Measurements from ENCODE around the gene ANGPT4. TPM values are rescaled to one million over a fixed set of nuclear protein-coding genes. Genes with fewer than 3 reads are reported as not detected.
"Not testable (repeated sequence)": the region's sequence is repeated elsewhere in the genome, so short reads cannot be mapped to it uniquely, and the experiment has no call there.

The ANGPT4 gene
- total RNA-seq, 1 donor from 2014 or later: 0.06 TPM

- TF ChIP-seq EZH2 (IDR thresholded peaks at IDR 0.05) (no peak), EZH2phosphoT487 (IDR thresholded peaks at IDR 0.05) (no peak), CTCF (IDR thresholded peaks at IDR 0.05) (no peak)
- peaks cover 3% of the 10 kb centered on the region for H3F3A ChIP-seq (ENCODE audit: low read depth)
- no peak overlapping the region for H2AFZ ChIP-seq (replicated peaks)
- H4K20me1 ChIP-seq (ENCODE audit: low read depth): no peaks in the 10 kb centered on the region
- no peaks in the 10 kb centered on the region for H3K36me3 Mint-ChIP-seq
- no peaks in the 10 kb centered on the region for H3K79me2 ChIP-seq (ENCODE audit: low read depth)
- H3K27ac Mint-ChIP-seq: peak overlapping the region; percentile 74
- no peak overlapping the region for H3K9ac ChIP-seq
- H3K4me3 ChIP-seq: no peak overlapping the region
- no peak for DNase-seq (ENCODE audit: low spot score)
- no peaks in the 10 kb centered on the region for H3K36me3 ChIP-seq
- H3K4me3 Mint-ChIP-seq: no peak overlapping the region
- no peaks in the 10 kb centered on the region for H3K27me3 ChIP-seq
- no peak overlapping the region for H3K27ac ChIP-seq
- H3K4me1 Mint-ChIP-seq: peaks cover 4% of the 10 kb centered on the region
- H3K27me3 Mint-ChIP-seq (ENCODE audit: insufficient read depth, low read depth): peaks cover 6% of the 10 kb centered on the region
- H3K9me3 ChIP-seq (ENCODE audit: low read depth): no peaks in the 10 kb centered on the region
- H3K9me3 Mint-ChIP-seq: no peaks in the 10 kb centered on the region
- H3K4me2 ChIP-seq: no peak overlapping the region
- peaks cover 2% of the 10 kb centered on the region for H3K4me1 ChIP-seq
These were observed 87.1 kb downstream of the ANGPT4 start for GRCh38 chr20:828987-829386.

- not testable (repeated sequence) for H3K4me1 ChIP-seq; H3K27me3 Mint-ChIP-seq (ENCODE audit: insufficient read depth, low read depth); H3K4me1 Mint-ChIP-seq; H2AFZ ChIP-seq (replicated peaks); DNase-seq (ENCODE audit: low spot score); H3K9me3 Mint-ChIP-seq; H4K20me1 ChIP-seq (ENCODE audit: low read depth); H3K36me3 ChIP-seq; H3K27ac ChIP-seq; H3K27ac Mint-ChIP-seq; H3K4me3 Mint-ChIP-seq; H3K9ac ChIP-seq; H3K4me3 ChIP-seq; H3K27me3 ChIP-seq; H3K9me3 ChIP-seq (ENCODE audit: low read depth); H3F3A ChIP-seq (ENCODE audit: low read depth); H3K79me2 ChIP-seq (ENCODE audit: low read depth); H3K36me3 Mint-ChIP-seq; H3K4me2 ChIP-seq
These were observed 88.2 kb downstream of the ANGPT4 start for GRCh38 chr20:827981-828380.

- Mint-ChIP-seq H3K4me1 (peaks cover 11% of the 10 kb centered on the region), H3K9me3 (no peaks in the 10 kb centered on the region), H3K27ac (no peak overlapping the region), H3K4me3 (no peak overlapping the region), H3K27me3 (ENCODE audit: insufficient read depth, low read depth) (peaks cover 9% of the 10 kb centered on the region), H3K36me3 (no peaks in the 10 kb centered on the region)
- Histone ChIP-seq H3K4me2 (no peak overlapping the region), H3K9ac (no peak overlapping the region), H3F3A (ENCODE audit: low read depth) (no peaks in the 10 kb centered on the region), H3K9me3 (ENCODE audit: low read depth) (no peaks in the 10 kb centered on the region), H3K4me3 (no peak overlapping the region), H4K20me1 (ENCODE audit: low read depth) (no peaks in the 10 kb centered on the region), H3K36me3 (no peaks in the 10 kb centered on the region), H3K79me2 (ENCODE audit: low read depth) (no peaks in the 10 kb centered on the region), H2AFZ (replicated peaks) (no peak overlapping the region), H3K27ac (no peak overlapping the region), H3K4me1 (no peaks in the 10 kb centered on the region), H3K27me3 (no peaks in the 10 kb centered on the region)
- no peak for TF ChIP-seq CTCF (IDR thresholded peaks at IDR 0.05)
- TF ChIP-seq EZH2 (IDR thresholded peaks at IDR 0.05): no peak
- TF ChIP-seq EZH2phosphoT487 (IDR thresholded peaks at IDR 0.05): no peak
- DNase-seq (ENCODE audit: low spot score): no peak
These were observed 89.3 kb downstream of the ANGPT4 start for GRCh38 chr20:826695-827323.

GRCh38 chr20:825710-826421, 90.3 kb downstream of the ANGPT4 start:
- no peaks in the 10 kb centered on the region for H3K9me3 Mint-ChIP-seq
- Histone ChIP-seq H3K9ac (no peak overlapping the region), H3K4me1 (no peaks in the 10 kb centered on the region), H3K4me2 (no peak overlapping the region), H3K36me3 (no peaks in the 10 kb centered on the region), H3F3A (ENCODE audit: low read depth) (no peaks in the 10 kb centered on the region), H3K27me3 (no peaks in the 10 kb centered on the region), H3K4me3 (no peak overlapping the region), H4K20me1 (ENCODE audit: low read depth) (no peaks in the 10 kb centered on the region), H3K9me3 (ENCODE audit: low read depth) (no peaks in the 10 kb centered on the region), H3K27ac (no peak overlapping the region), H2AFZ (replicated peaks) (no peak overlapping the region), H3K79me2 (ENCODE audit: low read depth) (no peaks in the 10 kb centered on the region)
- TF ChIP-seq CTCF (IDR thresholded peaks at IDR 0.05): no peak
- no peak for TF ChIP-seq EZH2 (IDR thresholded peaks at IDR 0.05)
- no peak for TF ChIP-seq EZH2phosphoT487 (IDR thresholded peaks at IDR 0.05)
- H3K27ac Mint-ChIP-seq: peak overlapping the region; percentile 1
- H3K36me3 Mint-ChIP-seq: no peaks in the 10 kb centered on the region
- no peak overlapping the region for H3K4me3 Mint-ChIP-seq
- no peak for DNase-seq (ENCODE audit: low spot score)
- peaks cover 9% of the 10 kb centered on the region for H3K27me3 Mint-ChIP-seq (ENCODE audit: insufficient read depth, low read depth)
- H3K4me1 Mint-ChIP-seq: peaks cover 20% of the 10 kb centered on the region

All from neural progenitor cell (in vitro differentiated cells).